OCI-LY3 (cell line): ENCODE measurements around the gene TBCCD1.

Experiments
- CTCF ChIP-seq: fragments of 200-600, 300-600 bp; sonication (generic); IDR thresholded peaks from 2 replicates; pipeline ENCODE4 v1.5.1; 2014; ENCODE audit warnings: antibody characterized with exemption, low read length, low read depth
- EZH2phosphoT487 ChIP-seq: fragments of 200-600 bp; shearing (Covaris generic); IDR thresholded peaks from 2 replicates; pipeline ENCODE4 v1.6.1; 2018; ENCODE audit warnings: antibody characterized with exemption, mixed run types, low read depth

DNA sequence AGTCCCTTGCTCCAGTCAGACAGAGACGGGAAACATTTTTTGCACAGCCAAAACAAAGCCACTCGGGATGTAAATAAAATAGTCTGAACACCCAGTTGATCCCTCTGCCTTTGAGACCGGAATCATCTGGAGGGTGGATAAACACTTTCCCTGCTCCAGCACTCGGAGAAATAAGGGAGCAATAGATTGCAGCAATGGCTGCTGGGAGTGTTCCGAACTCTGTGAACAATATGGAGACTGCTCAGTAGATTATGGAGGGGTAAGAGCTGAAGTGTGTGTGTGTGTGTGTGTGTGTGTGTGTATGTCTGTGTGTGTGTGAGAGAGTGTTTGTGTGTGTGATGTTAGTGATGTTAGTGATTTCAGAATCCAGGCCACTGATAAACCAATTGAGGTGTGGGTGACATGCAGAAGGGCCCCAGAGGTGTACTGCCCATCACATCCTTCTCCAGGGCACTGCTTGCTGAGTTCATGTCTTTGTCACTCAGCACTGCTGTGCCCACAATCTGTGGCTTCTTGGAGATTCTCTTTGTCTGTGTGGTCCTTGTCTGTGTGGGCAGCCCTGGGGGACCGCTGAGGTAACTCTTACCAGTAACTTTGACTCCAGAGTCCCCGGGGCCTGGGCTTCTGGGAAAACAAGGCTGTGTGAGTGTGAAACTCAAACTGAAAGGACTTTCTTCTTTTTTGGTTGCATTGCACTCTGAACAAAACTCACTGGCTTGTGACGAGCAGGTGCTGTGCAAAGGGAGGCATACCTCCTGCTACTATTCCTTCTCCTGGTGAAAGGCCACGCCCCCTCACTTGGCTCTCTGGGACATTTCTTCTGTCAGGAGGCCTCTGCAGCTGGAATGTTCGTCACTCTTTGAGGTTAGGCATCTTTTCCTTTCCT, 45.9 kb downstream of the TBCCD1 start:
- TF ChIP-seq CTCF = no peak
- no peak for TF ChIP-seq EZH2phosphoT487
